Activated T-cell treated with anti-CD3 and anti-CD28 coated beads, Interleukin-2, amount 50 U/mL, for 48 hours (primary cell): ENCODE data around the gene TCF7L2.

Source experiments
- DNase-seq, 2 experiments: peaks; one replicate each; pipeline ENCODE4 v3.0.0-alpha.2; 2020

TCF7L2 gene

DNA sequence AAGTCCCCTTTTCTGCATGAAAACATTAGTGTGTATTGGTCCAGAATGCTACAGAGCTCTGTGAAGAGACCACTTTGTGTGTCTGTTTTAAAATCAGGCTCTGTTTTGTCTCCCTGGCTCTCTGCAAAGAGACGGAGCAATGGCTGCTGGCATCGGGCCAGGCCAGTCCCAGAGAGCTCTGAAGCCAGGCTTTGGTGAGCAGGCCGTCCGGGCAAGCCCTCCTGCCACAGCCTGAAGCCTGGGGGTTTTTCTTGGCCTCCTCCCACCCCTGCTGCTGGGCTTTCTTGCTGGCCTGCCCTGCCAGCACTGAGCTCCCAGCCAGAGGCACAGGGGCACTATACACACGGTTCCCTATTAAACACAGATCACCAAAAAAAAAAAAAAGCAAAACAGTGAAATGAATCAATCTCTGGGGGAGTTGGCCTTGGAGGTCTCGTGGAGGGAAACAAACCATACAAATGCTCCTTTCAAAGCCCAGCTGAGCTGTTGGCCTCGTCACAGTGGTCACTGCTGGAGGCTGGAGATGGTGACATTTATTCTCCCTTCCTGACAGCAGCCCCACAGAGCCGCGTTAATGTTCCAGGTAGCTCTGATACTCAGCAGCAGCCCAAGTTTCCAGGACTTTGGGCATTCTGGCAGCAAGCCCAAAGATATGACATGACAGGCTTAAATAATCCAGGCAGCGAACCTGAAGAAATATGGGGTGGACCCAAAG lies 237.2 kb downstream of the TCF7L2 start:
- no peak for DNase-seq

DNA sequence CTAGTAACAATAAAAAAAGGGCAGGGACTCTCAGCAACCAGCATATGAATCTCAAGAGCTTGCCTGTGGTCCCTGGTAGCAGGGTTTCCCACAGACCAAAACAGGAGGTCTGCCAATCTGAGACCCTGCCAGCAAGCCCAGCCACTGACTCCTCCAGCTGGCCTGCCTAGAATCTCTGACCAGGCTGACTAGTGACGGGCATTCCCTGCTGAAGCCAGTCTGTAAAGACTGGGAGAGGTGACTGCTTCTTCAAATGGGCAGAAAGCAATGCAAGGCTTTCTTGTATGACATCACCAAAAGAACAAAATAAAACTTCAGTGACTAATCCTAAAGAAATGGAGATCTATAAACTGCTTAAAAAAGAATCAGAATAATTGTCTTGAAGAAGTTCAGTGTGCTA lies 249.4 kb downstream of the TCF7L2 start:
- DNase-seq: no peak

DNA sequence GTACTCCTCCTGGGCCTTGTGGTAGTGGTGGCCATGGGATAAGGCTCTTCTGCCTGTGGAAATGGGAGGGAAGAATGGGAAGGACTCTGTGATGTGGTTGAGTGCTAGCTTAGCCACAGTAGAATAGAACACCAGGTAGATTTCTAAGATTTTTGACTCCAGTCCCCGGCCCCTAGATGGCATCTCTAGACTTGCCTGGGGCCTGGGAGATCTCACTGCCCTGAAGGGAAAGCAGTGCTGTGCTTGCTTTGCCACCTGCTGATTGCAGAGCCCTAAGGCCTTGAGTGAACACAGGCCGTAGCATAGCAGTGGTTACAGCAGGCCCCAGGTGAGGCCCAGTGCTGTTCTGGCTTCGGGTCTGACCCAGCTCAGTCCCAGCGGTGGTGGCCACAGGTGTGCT lies 252.0 kb downstream of the TCF7L2 start:
- no peak for DNase-seq

DNA sequence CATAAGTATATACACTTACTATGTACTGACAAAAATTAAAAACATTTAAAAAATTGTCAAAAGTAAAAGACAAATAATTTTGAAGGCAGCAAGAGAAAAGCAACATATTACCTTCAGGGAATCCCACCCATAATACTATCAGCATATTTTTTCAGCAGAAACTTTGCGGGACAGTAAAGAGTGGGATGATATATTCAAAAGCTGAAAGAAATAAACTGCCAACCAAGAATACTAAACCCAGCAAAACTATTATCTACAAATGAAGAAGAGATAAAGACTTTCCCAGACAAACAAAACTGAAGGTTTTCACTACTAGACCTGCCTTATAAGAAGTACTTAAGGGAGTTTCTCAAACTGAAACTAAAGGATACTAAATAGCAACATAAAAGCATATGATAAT lies 257.9 kb downstream of the TCF7L2 start:
- no peak for DNase-seq

DNA sequence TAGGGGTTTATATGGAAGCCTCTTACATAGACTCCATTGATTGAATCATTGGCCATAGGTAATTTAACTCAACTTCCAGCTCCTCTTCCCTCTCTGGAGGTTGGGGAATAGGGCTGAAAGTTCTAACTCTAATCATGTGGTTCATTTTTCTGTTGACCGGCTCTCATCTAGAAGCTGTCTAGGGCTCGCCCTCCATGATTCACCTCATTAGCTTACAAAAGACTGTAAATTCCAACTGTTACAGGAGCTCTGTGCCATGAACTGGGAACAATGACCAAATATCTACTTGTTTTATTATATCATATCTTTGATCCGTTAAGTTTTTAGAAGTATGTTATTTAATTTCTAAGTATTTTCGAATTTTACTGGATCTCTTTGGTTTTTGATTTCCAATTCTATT lies 263.0 kb downstream of the TCF7L2 start:
- DNase-seq: no peak

DNA sequence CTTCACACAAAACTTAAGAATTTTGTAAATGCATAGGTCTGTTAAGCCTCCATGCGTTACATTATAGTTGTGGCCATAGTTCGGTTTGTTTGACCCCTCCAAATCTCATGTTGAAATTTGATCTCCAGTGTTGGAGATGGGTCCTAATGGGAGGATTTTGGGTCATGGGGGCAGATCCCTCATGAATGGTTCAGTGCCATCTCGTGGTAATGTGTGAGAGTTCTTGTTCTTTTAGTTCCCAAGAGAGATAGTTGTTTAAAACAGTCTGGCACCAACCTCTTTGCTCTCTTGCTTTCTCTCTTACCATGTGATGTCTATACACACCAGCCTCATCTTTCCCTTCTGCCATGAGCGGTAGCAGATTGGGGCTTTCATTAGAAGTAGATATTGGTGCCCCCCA lies 264.3 kb downstream of the TCF7L2 start:
- DNase-seq: no peak

DNA sequence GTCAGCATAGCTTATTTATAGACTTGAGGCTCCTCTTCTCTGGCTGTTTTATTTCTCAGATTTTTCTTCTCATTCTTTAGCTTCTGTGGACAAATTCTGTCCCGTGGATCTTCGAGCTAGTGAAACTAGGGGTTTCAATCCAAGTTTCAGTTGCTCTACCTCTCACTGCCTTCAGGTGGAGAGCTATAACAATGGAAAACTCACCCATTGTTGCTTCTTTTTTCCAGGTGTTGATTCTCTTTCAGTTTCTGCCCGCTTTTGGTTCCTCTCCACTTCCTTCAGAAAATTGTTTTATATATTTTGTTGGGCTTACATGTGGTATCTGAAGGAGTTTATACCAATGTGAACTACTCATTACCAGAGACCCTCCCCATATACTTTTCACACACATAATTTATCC lies 266.1 kb downstream of the TCF7L2 start:
- DNase-seq: no peak
